Cardiac septum (tissue), 1 donor: ENCODE data around the gene MYOCD. TPM values are rescaled to one million over a fixed set of nuclear protein-coding genes. Genes with fewer than 3 reads are reported as not detected.

Source experiments
- DNase-seq: peaks from one replicate; pipeline ENCODE4 v3.0.0-alpha.2; 2020; ENCODE audit warnings: low spot score
- intact Hi-C: fragments of 100-400 bp; cut with DNase I; formaldehyde crosslinking; loops from one replicate; pipeline ENCODE4 v1.14.0; 2022
- total RNA-seq: library from RNA; stranded (reverse); fragmentation: NEBNext Ultra II Directional; extraction: Animal tissue kit (Norgen Biotek cat#: 25700); gene quantifications from one replicate; pipeline ENCODE4 v1.2.1, GENCODE V29; 2021
- donor health status: DM: no; HTN: no; CAD: no.

Gene MYOCD
- total RNA-seq, 1 donor from 2014 or later = 82.1 TPM

DNA sequence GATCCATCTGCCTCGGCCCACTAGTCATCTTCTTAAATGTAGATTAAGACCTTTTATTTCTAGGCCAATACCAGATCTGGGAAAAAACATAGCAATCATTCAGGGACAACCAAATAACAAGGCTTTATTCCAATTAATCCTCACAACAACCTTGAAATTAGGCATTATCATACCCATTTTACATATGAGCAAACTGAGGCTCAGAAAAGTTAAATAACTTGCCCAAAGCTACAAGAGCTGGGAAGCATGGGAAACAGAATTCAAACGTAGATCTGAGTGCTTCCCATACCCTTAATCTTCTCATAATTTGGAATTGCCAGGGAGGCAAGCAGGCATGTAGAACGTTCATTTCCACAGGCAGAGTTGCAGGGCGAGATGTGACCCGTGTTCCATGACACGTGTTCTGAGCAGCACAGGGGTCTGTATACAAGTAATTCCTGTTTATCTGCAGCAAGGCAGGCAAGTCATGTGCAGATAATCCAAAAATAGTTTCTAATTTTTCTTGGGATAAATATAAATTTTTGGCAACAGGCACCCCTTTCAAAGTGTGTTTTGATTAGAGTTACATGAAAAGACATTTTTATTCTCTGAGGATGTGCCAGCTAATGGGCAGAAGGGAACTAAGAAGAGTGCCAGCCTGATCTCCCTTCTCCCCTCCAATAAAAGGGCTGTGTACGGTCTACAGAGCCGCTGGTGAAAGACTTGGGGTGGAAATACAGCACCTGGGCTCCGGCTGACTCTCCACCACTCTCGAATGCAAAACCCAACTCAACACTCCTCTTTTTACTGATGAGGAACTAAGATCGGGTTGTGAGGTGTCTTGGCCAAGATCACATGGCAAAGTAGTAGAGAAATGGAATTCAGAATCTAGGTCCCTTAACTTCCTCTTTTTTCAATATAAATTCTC lies 27.7 kb upstream of the MYOCD start:
- no peak for DNase-seq
- intact Hi-C loops = no loop called here

GRCh38 chr17:12640364-12640763 lies 25.3 kb upstream of the MYOCD start:
- intact Hi-C loops = no loop called here
- DNase-seq = no peak

DNA sequence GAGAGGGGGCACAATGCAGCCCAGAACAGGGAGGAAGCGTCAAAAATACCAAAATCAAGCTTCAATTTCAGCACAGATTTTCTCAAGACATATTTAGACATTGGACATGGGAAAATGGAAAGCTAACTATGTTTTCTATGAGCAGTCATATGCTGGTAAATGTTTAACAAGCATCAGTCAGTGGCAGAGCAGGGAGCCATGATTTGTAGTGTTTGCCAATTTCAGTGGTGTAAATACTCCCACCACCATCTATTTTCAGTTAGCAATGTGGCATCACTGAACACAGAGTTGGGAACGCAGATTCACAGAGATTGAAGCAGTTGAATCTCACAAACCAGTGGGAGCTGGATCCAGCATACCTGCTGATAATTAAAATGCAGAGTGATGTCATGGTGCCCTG lies 24.6 kb upstream of the MYOCD start:
- DNase-seq = no peak
- intact Hi-C loops = no loop called here

DNA sequence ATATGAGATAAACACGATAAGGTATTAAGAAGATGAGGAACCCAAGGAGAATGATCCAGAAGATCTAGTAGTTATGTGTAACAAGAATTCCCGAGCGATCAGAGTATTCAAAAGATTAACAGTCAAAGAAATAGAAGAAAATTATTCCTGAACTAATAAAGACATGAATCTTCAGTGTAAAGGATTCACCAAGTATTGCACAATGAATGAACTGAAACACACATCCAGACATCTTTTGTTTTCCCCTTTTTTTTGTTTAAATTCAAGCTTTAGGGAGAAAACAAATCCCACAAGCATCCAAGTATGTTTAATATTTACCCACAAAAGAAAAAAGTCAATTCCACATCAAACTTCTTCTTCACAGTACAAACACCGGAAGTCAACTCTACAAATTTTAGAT lies 23.7 kb upstream of the MYOCD start:
- intact Hi-C loops = no loop called here
- no peak for DNase-seq

- no peak for DNase-seq
- intact Hi-C loops = no loop called here
These were observed 21.9 kb upstream of the MYOCD start for GRCh38 chr17:12643822-12644221.

GRCh38 chr17:12644623-12645022 lies 21.1 kb upstream of the MYOCD start:
- intact Hi-C loops = no loop called here

GRCh38 chr17:12646761-12647422 lies 18.8 kb upstream of the MYOCD start:
- intact Hi-C loops = no loop called here
- no peak for DNase-seq

More at GRCh38 chr17:12644623-12645022, 21.1 kb upstream of the MYOCD start:
- DNase-seq = no peak

- intact Hi-C loops = no loop called here
- DNase-seq = no peak
These were observed 17.2 kb upstream of the MYOCD start for GRCh38 chr17:12648498-12648897.

GRCh38 chr17:12655936-12656335 lies 9.8 kb upstream of the MYOCD start:
- intact Hi-C loops = no loop called here
- DNase-seq = no peak

DNA sequence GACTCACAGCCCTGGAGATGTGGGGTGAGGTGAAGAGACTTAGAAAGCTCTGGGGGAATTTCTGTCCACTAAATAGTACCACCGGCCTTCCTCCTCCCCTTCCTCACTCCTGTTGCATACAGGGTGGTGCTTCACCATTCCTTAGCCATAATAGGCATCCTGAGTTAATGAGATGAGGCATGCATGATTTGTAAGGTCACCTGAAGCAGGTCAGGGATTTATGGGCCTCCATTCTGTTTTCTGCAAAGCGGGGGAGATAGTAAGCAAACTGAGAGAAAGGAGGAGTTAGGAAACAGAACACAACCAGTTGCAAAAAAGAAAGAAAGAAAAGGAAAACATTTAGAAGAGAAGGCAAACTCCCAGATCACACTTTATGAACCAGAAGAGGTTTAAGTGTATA lies 9.3 kb upstream of the MYOCD start:
- DNase-seq = no peak
- intact Hi-C loops = no loop called here

DNA sequence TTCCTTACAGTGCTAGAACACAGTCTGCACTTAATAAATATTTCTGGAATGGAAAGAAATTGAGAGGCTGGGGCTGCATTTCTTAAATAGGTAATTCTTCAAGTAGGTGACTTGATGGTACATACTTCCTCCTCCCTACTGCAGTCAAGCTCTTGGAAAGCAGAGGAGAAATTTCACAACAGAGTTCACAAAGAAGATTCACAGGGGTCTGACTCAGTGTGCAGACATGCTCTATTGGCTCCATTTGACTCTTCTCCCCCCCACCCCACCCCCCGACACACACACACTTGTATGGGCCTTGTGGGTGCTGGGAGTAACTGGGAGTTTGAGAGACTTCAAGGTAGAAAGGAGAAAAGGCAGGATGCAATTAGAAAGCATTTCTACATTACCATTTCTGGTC lies 6.2 kb upstream of the MYOCD start:
- intact Hi-C loops = no loop called here
- no peak for DNase-seq

- intact Hi-C loops = loop anchor here (10.0 kb wide), 1 partner anchor 321 kb away; no protein-coding TSS in a partner anchor
- DNase-seq = no peak
These were observed 1.4 kb upstream of the MYOCD start for GRCh38 chr17:12664252-12664651.

GRCh38 chr17:12664894-12665262 lies 812 bp upstream of the MYOCD start:
- no peak for DNase-seq
- intact Hi-C loops = loop anchor here (1.0 to 10.0 kb wide), 2 partner anchors 117 to 320 kb away; no protein-coding TSS in a partner anchor

GRCh38 chr17:12666718-12667117 lies 1.0 kb downstream of the MYOCD start:
- DNase-seq = no peak
- intact Hi-C loops = loop anchor here (2.0 to 10.0 kb wide), 3 partner anchors 318 to 486 kb away; no protein-coding TSS in a partner anchor

DNA sequence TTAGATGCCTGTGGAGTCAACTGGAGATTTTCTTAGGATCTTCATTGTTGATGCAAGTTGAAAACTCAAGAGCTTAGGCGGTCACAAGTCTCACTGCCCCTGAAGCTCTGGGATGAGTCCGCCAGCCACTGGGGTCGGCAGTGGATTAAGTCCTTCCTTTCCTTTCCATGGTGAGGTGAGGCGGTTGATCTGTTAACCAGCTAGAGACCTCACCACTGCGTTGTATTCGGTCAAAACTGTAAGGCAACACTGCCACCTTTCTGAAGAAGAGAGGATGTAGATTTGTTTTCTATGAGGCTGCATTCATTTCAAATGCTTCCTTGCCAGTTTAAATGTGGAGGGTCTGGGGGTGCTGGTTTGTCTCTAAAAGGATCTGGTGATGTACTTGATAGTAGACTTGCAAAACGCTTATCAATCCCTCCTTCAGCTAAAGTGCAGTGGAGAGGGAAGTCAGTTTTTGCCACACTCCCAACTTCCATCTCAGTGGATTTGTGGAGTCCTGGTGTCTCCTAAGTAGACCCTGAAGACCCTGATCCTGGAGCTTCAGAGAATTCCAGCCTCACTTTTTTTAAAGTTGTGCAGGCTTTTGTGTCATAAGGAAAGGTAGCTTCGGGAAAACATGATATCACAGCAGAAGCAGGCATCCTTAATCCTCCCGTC lies 1.7 kb downstream of the MYOCD start:
- intact Hi-C loops = loop anchor here (2.0 to 10.0 kb wide), 3 partner anchors 317 to 487 kb away; no protein-coding TSS in a partner anchor
- no peak for DNase-seq

DNA sequence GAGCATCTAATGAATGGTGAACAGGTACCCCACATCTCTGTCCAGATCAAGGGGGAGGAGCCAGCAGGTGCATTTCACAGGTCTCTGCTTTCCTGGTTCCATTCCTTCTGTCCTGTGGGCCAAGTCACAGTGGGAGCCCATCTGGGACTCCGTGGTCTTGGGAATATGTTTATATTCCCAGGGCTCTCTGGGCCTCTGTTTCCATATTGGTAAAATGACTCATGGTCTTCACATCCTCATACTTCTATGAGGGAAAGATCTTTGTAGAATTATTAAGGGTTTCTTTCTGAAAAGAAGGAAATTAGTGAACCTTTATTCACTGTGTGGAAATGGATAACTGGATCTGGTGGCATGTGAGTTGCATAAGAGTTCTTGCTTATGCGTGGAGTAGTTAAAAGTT lies 6.2 kb downstream of the MYOCD start:
- intact Hi-C loops = loop anchor here (2.0 kb wide), 2 partner anchors 59 to 71 kb away; no protein-coding TSS in a partner anchor
- DNase-seq = no peak

DNA sequence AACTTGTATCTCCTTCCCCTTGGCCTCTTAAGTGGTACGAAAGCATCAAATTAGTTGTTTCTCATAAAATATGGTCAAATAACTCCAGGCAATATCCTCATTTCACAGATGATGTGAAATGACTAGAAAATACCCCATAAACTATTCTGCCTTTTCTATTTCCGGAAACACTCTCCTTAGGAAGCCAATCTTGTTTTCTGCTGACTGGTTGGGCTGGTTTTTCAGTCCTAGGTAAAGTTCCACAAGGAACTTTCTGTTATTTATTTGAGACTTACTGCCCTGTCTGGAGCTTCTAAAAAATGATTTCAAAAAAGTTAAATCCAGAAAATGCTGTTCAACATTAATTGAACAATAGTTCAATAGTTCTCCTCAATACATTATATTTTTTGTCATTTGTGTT lies 7.3 kb downstream of the MYOCD start:
- intact Hi-C loops = no loop called here
- DNase-seq = no peak

DNA sequence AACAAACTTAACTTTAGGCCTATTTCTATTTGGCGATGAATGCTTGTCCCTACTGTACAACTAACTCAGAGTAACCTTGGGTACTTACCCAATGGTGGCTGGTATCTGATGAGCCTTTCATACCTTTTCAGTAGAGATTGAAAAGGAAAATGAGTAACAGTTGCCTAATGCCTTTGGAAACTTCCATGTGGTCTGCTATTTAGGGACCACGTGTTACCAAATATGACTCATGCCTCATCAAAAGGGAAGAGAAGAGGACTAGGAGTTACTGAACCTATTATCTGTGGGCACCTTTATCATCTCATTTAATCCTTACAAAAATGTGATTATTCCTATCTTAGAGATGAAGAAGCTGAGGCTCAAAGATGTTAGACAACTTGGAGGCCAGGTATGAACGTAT lies 8.1 kb downstream of the MYOCD start:
- DNase-seq = no peak
- intact Hi-C loops = no loop called here

DNA sequence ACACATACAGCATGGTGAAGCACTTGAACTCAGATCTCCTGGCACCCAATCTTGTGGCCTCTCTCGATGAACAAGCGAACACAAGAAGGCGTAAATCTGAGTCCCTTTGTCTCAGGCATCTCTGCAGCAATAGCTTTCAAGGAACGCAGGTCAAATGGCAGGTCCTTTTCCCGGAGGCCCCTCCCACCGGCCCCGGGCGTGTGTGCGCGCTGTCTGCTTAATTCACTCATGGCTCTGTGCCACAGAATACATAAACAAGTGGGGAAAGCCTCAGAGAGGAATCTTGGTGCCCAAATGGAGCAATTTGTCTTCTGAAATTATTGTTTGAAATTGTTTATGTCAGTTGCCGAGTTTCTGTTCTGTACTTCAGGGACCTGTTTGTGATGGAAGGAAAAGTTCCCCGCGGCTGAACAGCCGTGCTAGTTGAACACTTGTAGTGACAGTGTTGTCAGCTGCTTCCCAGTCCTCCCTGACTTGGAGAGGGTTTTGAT lies 14.8 kb downstream of the MYOCD start:
- no peak for DNase-seq
- intact Hi-C loops = no loop called here

- intact Hi-C loops = no loop called here
- no peak for DNase-seq
These were observed 15.3 kb downstream of the MYOCD start for GRCh38 chr17:12680993-12681392.
